Activated effector memory CD4-positive, alpha-beta T cell treated with anti-CD3 and anti-CD28 coated beads, Interleukin-2, amount 50 U/mL, for 16 hours (primary cell): ENCODE results near the gene SDC3.

Experiments used
- DNase-seq: peaks from one replicate; pipeline ENCODE4 v3.0.0-alpha.2; 2020

Gene SDC3

DNA sequence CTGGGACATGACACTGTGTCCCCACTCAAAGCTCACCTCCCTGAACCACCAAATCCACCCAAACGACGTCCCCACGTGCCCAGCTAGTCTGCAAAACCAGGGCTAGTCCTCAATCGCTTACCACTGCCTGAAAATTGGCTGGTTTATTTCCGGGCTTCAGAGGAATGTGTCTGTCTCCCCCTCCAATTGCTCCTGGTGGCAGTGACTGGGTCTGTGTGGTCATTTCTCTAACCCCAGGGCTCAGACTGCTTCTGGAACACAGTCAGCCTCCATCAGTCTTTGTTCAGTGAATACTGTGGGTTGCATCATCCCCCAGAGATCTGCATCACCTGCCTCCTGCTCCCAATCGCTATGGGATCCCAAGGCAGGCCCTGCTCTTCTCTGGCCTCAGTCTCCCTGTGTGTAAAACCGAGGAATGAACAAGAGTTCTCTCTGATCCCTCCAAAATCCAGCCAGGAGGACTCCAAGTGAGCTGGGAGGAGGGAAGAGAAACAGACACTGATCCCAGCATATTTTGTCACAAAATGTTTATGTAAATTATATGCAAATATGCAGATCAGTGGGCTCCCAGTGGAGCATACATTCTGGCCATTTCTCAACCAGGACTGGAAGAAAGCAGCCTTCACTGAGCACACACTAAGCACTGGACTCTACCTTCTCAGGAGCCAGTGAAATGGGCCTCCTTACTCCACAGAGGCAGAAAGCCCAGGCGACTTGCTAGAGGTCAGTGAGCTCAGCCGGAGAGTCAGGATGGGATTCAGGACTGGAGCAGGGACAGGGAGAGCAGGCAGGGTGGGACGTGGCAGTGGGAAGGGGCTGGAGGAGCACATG, 20.9 kb downstream of the SDC3 start:
- no peak for DNase-seq

DNA sequence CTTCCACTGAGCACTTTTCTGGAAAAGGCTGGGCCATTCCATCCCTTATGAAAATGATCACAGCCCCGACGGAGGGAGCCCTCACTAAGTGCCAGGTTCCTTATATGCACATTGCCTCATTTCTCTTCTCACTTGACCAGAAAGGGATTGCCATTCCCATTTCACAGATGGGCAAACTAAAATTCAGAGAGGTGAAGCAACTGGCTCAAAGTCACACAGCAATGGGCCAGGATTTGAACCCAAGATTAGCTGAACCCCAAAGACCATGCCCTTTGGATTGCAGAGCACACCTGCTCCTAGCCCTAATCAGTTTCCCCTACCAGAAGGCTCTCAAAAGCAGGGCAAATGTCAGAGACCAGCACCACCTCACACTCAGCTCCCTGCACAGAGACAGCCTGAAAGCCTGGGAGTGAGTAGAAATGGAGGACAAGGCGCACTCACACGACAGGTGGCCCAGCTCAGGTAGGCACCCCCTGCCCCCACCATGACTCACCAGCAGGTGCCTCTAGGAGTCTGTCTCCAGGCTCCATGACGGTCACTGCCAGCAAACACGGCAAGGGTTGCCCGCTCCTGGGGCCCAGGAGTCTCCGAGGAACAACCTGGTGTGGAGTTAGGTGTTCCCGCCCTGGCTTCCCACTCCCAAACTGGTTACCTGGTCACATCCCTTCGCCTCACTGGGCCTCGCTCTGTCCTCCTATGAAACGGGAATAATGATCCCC, 21.7 kb downstream of the SDC3 start:
- no peak for DNase-seq

- no peak for DNase-seq
Measured at GRCh38 chr1:30885570-30886522, 22.7 kb downstream of the SDC3 start.

DNA sequence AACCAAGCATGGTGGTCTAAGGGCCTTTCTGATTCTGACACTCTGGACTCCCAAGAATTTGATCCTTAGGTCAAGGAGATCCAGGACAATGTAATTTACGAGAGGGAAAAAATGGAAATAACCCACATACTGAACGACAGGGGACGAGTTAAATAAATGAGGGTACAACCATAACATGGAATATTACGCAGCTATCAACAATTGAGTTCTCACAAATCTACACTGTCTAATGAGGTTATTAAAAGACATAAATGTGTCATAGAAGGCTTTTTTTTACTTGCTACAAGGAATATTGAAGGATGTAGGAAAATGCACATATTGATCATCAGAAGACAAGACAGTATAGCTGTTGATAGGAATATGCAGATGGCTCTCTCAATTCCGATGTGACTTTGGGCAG, 23.8 kb downstream of the SDC3 start:
- DNase-seq = no peak

GRCh38 chr1:30883389-30884172, 25.0 kb downstream of the SDC3 start:
- DNase-seq = no peak

DNA sequence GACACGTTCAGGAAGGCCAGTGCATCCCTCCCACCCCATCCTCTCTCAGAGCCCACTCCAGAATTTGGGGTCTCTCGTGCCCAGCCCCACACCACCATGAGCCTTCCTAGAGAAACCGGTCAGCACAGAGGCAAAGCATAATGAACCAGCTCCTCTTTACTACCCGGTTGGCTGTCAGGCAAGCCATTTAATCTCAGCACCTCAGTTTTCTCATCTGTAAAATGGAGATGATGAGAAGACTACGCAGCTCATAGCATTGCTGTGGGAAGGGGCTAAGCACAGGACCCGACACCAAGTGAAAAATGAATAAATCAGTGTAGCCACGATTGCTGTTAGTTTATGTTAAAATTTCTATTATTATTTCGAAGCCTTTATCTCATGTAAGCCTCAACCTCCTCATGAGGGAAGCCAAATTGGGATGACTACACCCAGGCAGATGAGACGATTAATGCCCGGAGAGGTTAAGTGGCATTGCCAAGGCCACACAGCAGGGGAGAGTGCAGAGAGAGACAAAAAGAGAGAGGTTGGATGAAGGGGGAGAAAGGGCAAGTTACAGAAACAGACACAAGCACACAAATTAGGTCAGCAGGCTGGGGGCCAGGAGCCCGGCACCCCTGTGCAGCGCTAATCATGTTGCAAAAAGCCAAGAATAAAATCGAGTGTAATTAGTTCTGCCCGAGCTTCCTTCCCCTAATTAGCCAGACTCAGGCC, 25.7 kb downstream of the SDC3 start:
- no peak for DNase-seq

DNA sequence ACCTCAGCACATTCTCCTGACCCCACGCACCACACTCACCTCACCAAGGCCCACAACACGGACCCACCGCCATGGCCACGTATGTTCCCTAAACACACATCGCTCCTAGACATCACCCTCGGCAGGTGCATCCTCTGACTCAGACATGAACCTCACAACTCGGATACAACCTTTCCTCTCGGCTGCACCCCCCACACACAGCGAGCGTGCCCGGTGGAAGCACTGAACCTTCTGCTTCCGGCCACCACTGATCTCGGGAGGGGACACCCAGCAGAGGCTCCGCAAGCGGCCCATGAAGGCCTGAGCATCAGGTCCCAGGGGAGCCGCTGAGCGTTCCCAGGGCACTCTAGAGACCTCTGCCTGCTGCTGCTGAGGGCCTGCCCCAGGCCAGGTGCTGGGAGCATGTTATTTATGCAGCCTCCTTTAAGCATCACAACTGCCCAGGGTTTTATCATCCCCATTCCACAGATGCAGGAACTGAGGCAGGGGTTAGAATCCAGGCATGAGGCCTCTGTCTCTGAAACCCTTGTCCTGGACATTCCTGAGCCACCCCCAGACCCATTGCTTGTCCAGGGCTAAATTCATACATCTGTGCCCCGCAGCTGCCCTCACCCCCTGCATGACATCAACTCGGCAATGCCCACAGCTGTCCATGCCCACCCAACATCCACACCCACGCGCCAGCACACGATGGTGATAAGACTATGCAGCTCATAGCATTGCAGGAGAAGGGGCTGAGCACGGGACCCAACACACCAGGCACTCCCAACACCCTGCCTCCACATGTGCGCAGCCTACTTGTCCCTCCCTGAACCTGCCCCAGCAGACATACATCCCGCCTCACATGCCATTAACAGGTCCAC, 27.0 kb downstream of the SDC3 start:
- no peak for DNase-seq

DNA sequence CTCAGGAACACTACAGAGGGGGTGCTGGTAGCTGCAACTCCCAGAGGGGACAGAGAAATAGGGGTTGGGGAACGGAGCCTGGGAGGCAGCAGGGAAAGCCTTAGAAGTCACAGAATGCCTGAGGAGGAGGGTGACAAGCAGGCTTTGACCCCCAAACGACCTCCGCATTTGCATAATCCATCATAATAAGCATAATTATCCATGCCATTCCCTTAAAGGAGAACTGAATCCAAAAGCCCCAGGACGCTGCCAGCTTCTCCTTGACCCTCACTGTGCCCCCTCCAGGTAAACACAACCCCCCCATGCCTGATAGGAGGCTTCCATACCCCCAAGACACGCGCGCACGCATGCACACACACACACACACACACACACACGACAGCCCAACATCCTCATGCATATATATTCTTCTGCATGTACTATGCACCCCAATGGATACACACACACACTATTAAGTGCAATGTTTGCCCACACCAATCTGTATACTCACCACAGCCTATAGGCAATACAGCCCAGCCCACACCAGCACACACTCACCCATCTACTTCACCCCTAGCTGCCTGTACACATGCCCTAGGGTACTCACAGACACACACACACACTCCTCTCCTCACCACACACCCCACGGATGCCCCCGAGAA, 27.8 kb downstream of the SDC3 start:
- no peak for DNase-seq

DNA sequence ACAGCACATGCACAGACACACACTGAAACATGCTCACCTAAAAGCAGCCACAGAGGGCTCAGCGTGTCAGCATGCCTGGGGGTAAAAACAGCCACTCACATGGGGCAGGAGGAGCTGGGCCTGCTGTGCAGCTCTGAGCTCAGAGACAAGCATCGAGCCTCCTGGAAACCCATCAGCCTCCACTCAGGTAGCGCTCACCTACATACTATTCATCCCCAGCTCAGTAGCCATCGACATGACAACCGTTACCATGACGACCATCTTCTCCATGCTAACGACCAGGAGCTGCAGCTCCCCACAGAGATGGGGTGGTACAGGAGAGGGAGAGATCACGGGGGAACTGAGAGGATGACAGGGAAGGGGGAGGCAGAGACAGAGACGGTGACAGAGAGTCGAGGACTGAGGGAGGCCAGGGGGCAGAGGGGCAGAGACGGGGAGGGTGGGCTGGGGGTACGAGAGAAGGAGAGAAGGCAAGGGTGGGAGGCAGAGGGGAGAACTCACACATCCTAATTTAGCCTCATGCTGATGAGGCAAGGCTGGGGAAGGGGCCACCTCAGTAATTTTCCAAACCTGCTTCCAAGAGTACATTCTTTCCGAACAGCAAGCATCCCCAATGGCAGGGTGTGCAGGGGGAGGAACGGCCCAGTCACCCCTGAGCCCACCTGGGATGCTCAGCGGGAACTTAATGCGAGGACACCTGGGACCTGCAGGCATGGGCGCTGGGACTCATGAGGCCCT, 28.4 kb downstream of the SDC3 start:
- no peak for DNase-seq

DNA sequence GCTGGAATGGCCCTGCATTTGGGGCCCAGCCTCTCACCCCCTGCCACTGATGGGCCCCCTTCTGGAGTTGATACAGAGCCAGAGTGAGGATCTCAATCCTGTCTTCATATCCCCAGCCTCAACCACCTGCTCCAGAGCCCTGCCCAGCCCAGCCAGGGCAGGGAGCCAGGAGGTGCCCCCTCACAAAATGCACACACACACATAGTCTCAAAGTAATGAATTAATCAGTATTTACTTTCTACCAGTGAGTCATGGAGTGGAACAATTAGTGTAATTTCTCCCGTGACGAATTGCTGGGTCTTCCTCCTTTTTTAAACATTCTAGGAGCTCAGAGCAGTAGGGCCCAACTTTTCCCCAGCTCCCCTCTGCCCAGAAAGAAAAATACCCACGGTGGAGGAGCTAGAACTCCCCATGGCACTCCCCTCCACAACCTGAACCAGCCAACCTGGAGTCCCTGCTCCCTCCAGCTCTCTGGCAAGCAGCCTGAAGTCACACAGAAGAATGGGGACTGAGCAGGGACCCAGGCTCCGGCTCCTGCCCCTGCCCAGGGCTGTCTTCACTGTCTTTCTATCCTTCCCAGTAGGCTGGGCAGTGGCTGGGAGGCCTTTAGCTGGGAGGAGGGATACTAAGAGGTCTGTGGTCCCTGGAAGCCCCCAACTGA, 29.3 kb downstream of the SDC3 start:
- no peak for DNase-seq

- DNase-seq = no peak
Measured at GRCh38 chr1:30878559-30878958, 30.0 kb downstream of the SDC3 start.

DNA sequence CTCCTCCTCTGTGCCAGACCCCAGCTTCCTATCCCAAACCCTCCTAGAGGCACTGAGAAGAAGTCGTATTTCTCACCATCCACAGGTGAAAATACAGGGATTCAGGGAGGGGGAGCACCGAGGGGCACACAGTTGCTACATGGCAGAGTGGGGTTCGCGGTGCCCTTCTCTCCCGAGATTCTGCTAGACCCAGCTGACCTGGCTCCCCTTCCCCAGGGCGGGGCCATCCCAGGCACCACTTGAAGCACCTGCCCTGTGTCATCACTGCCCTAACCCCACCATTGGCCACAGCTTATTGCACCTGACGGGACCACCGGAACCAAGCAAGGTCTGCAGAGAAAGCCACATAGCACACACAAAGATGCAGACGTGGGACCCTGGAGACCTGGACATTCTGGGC, 30.5 kb downstream of the SDC3 start:
- no peak for DNase-seq

- no peak for DNase-seq
Measured at GRCh38 chr1:30877205-30877912, 31.2 kb downstream of the SDC3 start.

DNA sequence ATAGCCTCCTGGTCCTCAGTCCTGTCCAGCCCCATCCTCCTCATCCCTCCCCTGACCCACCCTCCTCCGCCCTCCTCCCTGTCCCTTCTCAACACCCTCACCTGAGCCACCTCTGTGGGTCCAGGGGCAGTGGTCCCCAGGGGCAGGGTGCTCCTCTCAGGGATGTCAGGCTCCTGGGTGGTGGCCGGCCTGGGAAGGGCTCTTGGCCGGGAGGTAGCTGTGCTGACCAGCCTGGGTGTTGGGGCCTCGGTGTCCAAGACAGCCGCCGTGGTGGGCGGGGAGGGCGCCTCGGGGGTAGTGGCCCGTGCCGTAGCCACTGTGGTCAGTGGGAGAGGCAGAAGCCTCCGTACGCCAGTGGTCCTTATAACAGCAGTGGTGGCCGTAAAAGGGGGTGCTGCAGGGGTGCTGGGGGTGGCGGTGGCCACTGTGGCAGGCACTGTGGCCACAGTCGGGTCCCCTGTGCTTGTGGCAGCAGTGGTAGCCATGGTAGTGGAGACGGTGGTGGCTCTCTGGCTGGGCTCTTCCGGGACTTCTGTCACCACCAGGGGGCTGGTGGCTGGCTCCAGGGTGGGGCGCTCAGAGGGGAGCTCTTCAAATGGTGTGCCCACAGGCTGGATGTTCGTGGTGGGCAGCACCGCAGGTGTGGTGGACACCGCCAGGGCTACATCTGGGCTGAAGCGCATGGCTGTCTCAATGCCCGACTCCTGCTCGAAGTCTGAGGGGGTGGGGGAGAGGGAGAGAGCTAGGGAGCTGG, 31.9 kb downstream of the SDC3 start:
- no peak for DNase-seq

DNA sequence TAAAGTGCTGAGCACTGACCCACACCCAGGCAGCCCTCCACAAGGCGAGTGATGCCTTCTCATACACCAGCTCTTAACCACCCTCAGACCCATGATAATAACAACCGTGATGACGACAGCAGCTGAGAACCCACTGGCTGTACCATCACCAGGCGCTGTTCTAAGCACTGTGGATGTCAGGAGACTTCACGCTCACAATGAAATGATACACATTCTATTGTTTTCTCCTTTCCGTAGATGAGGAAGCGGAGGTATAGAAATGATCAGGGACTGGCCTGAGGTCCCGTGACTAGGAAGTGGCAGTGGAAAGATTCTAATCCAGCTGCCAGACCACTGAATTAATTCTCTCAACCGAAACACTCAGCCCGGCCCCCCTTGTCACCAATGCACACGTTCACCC, 32.6 kb downstream of the SDC3 start:
- no peak for DNase-seq

- no peak for DNase-seq
Measured at GRCh38 chr1:30875197-30875596, 33.4 kb downstream of the SDC3 start.

GRCh38 chr1:30874176-30874575, 34.4 kb downstream of the SDC3 start:
- DNase-seq = no peak

DNA sequence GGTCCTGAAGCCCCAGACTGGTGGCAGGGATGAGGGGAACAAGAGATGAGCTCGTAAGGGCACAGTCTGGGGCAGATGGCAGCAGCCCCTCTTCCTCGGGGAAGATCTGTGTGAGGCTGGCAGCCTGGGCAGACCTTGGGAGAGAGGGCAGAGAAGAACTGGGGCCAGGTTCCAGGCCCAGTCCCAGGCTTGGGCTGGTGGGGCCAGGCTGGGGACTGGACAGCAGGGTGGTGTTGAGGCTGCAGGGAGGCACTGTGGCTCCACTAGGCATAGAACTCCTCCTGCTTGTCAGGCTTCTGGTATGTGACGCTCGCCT, 35.7 kb downstream of the SDC3 start:
- no peak for DNase-seq
